ENCODE data around the gene ELK1.
A peak's percentile ranks its signal among the peaks of the same experiment; 100 is the strongest.

Gene ELK1

DNA sequence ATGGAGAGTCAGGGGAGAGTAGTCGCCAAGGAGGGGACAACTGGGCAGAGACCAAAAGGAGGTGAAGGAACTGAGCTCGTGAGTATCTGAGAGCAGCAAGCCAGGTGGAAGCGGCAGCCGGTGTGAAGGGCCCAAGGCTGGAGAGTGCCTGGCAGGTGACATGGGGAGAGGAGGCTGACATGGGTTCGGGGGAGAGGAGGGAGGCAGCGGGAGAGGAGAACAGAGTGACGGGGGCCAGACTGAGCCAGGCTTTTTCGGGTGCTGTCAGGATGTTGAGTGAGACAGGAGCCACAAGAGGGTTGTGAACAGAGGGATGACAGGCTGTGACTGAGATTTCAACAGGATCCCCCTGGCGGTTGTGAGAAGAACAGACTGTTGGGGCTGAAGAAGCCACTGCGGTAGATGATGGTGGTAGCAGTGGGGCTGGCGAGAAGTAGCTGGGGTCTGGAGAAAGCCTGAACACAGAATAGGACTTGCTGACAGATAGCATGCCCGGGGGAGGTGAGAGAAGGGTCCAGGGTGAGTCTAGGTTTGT lies 5.7 kb downstream of the ELK1 start:
- DNase-seq (ENCODE audit: low read depth): no peak

DNA sequence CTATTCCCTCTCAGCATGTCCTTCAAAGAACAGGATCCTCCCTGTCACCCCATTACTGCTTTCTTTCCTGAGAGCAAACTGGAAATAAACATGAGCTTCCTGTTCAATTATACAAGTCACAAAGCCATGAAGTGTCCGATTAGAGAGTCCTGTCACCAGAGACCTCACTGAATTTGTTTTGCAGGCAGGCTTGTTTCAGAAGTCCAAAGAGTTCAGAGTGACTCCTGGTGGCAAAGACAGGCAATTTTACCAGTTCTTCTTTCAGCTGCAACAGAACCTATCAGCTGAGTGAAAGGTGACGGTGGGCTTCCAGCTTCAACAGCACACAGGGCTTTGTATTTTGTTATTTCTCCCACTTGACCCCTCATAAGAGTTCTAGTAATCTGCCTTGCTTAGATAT lies 6.4 kb downstream of the ELK1 start:
- no peak for DNase-seq (ENCODE audit: low read depth)

DNA sequence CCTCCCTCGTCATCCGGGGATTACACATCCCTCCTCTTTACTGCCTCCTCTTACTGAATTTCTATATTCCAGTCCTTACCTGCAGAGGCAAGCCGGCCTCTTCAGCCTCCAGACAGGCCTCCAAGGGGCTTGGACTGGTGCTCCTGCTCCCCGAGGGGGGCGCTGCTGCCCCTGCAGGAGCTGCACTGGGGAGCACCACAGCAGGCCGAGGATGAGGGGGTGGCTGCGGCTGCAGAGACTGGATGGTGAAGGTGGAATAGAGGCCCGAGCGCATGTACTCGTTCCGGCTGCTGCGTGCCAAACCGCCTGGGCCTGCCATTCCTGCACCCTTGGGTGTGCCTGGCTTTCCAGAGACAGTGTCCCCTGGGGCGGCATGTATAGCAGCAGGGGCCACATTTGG lies 11.5 kb downstream of the ELK1 start:
- DNase-seq (ENCODE audit: low read depth): no peak

DNA sequence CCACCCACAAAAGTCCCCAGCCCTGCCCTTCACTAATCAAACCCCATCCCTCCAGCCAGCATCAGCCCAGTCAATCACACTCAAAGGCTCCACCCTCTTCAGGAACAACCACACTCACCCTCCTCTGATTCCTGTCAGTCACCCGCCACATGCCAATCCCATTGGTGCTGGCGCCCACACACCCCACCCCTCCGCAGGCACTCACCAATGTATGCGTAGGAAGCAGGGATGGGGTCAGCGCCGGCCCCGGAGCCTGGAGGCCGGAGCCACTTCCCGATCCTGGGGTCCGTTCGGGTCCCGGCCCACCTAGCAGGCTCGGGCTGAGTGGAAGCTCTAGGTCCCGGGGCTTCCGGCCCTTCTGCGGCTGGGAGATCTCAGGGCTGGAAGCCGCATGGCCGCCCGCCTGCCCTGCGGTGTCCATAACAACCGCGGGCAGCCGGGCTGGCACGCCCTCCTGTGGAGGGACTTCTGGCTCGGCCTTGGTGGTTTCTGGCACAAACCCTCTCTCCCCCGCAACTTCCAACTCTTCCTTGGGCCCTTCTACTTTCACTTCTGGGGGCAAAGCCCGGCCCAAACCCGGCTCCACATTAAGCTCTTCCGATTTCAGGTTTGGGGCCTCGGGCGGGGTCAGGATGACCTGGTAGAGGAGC lies 12.7 kb downstream of the ELK1 start:
- DNase-seq (ENCODE audit: low read depth): no peak

DNA sequence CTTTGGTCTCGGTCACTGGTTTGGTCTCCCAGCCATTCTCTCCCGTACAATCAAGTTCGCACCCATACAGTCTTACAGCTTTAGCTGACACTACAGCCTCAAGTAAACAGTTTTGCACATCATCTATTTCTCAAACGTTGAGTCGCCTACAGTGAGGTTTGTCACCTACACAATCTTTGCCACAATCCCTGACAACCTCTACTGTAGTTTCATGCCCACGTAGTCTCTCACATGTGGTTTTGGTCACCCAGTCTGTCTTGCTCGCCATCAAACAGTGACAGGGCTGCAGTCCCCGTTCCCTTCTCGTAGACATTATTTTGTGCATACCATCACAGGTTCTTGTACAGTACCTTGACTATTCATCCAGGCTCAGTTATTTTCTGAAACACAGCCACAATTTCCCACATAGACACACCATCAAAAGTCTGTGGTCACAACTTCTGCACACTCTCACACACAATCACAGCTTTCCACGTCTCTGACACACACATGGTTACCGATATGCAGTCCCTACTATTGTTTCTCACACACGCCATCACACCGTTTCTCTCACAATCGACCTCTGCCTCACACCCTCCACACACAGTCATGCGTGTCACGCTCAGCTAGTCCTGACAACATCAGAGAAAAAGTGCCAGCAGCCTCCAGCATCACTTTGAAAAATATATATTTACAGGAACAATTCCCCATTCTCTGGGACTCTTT lies 15.3 kb downstream of the ELK1 start:
- DNase-seq (ENCODE audit: low read depth): no peak

DNA sequence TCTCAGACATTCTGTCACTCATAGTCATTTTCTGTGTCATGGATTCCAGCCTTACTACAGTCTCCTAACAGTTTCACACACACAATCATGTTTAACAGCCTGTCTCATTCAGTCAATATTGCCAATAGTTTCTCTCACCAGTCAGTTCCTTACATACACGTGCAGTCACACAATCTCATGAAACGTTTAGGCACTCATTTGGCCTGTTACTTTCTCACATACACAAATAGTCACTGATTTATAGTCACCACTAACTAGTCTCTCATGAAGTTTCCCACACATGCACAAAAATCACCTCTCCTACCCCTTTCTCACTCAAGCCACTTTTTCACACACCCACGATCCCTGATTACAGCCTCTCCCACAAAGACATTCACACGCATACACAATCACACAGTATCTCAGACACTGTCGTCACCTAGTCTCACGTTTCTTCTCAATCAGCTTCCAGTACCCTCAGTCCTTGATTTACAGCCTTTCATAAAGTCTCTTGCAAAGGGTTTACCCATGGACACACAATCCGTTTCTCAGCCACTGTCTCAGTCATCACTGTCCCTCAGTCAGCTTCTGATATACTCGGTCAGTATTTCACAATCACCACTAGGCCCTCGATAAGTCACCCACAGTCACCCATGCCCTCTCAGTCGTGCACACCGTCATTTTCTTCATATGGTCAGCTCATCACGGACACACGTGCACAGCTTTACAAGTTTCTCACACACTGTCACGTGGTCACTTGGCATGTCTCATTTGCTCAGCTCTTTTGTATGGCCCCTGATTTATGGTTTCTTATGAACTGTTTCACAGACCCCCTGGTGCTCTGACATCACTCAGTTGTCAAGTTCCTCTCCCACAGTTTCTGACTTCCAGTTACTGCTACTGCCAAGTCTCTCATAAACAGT lies 16.4 kb downstream of the ELK1 start:
- no peak for DNase-seq (ENCODE audit: low read depth)

DNA sequence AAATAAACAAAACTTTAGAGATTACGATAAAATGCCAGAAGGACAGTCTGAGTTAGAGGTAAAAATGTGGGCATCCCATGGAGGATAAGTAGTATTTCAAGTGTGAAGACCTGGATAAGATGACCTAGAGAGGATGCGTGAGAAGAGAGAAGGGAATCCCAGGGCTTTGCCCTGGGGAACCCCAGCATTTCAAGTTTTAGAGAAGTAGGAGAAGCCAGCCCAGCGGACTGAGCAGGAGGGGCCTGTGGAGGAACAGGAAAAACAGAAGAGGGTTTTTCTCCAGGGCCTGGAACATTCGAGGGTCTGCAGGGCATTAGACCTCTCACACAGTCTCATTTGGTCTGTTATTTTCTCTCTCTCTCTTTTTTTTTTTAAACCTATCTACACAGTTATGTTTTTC lies 17.7 kb downstream of the ELK1 start:
- DNase-seq (ENCODE audit: low read depth): no peak

DNA sequence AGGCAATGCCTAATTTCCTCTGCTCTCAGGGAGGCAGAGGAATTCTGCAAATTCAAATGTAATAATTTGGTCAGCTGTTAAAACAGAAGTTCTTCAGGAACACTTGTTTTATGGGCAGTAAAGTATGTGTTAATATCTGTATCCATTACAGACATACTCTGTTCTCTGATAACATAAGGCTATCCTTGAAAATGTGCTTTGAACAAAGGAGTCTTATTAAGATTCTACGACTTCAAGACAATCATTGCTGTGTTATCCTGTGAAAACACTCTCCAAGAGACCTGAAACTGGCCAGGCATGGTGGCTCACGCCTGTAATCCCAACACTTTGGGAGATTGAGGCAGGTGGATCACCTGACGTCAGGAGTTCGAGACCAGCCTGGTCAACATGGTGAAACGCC lies 18.7 kb downstream of the ELK1 start:
- no peak for DNase-seq (ENCODE audit: low read depth)

DNA sequence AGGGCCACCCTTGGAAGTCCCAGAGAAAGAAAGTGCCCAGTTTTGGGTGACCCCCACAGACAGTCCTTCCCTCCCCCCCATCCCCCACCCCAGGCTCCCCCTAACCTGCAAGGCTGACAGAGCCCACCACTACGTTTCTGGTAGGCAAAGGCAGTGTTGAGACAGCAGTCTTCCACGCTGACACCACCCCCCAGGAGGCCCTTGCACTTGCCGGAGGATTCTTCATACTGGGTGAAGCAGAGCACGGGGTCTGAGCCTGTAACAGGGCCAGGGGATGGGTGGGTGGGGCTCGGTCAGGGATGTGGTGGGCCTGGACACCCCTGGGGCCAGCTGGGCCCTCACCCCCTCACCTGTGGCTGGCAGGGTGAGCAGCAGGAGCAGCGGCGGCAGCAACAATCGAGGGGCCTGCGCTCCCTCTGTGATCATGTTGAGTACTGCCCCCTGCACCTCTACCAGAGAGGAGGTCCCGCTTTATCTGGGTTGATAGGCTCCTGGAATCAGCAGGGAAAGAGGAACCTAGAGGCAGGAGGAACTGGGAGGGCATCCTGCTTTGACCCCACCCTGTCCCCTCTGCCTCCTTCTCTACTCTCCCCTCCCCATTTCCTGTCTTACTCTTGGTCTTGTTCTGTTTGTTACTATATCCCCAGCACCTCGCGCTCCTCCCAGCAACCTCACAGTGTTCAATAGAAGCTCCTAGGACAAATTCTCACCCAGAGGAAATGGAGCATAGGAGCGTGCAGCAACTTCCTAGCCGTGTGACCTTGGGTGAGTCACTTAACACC lies 20.8 kb downstream of the ELK1 start, which contains the start of gene CFP:
TSS of gene CFP (minus strand) at position 512 of the 782 bp plus-strand sequence. CDS start at position 426, 86 bp downstream.
- no peak for DNase-seq (ENCODE audit: low read depth)

DNA sequence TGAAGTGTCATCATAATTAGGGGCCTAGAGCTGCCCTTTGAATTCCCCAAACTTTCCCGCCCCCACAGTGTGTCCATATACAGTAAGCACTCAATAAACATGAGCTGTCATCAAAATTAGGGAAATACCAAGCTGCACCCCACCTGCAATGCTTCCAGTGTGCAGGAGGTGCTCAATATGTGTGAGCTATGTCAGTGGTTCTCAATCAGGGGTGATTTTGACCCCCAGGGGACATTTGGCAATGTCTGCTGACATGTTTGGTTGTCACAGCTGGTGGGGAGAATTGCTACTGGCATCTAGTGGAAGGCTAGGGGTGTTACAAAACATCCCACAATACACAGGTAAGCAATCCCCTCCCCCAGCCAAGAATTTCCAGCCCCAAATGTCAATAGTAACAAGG lies 21.4 kb downstream of the ELK1 start:
- no peak for DNase-seq (ENCODE audit: low read depth)

DNA sequence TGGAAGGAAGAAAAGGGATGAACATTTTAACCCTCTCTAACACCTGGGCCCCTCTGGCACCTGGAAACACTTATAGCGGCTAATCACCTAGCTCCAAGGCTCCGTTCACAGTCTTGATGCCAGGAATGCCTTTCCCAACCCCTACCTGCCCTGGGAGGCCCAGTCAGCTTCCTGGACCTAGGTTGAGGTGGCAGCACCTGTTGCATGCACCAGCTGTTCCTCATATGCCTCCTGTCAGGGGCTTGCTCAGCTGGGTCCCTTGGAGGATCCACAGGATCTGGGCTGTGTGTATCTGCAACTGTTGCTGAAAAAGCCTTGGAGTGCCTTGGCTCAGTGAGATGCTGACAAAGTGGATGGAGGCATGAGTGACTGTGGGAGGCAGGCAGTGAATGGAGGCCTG lies 25.0 kb downstream of the ELK1 start:
- no peak for DNase-seq (ENCODE audit: low read depth)

DNA sequence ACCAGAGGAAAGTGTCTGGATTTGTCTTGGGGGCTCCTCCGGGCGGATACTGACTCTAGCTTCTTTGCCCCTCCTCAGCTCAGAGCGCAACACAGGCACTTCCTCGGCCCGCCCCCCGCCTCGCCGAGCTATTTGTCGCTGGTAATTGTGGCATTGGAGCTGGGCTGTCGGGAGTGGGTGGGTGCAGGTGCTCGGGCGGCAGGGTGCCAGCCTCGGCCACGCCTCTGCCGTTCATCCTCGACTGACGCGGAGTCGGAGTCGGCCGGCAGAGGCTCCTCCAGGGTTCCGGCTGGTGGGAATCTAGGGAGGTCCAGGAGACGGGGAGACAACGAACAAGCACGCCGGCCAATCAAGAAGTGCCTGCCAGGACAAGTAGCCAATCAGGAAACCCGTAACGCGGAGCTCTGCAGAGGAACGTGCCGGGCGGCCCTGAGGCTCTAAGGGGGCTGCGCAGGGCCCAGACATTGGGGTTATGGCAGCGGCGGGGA lies 26.8 kb downstream of the ELK1 start:
- DNase-seq (ENCODE audit: low read depth): no peak

DNA sequence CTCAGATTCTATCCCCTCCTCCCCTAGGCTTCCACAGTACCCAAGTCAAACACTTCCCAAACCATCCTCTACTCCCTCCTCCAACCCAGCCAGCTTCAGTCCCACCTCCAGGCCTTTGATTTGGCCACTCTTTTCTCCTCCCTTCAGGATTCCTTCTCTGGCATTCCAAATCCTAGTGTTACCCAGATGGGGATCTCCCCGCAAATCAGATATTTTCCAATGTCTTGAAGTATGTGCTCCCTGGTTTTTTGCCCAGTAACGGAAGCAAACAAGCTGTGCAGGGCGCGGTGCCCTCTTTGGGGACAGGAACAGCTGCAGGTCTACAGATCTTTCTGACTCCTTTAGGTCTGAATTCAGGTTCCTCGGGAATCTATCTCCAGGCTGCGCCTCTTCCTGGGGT lies 28.5 kb downstream of the ELK1 start:
- DNase-seq (ENCODE audit: low read depth): no peak

DNA sequence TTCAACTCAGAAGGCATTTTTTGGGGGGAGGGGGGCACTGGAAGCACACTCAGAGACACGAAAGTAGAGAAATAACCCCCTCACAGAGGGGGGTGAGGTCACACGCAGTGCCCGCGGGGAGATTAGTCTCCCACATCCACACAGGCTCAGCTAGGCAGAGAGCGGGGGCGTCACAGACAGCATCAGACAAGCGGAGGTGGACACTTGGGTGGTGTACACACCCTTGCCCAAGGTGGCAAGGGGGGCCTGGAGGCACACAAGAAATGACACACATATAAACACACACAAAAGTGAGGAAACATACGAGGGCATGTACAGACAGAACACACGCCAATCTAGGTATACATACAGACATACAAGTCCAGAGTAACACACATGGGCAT lies 30.1 kb downstream of the ELK1 start:
- DNase-seq (ENCODE audit: low read depth): no peak

DNA sequence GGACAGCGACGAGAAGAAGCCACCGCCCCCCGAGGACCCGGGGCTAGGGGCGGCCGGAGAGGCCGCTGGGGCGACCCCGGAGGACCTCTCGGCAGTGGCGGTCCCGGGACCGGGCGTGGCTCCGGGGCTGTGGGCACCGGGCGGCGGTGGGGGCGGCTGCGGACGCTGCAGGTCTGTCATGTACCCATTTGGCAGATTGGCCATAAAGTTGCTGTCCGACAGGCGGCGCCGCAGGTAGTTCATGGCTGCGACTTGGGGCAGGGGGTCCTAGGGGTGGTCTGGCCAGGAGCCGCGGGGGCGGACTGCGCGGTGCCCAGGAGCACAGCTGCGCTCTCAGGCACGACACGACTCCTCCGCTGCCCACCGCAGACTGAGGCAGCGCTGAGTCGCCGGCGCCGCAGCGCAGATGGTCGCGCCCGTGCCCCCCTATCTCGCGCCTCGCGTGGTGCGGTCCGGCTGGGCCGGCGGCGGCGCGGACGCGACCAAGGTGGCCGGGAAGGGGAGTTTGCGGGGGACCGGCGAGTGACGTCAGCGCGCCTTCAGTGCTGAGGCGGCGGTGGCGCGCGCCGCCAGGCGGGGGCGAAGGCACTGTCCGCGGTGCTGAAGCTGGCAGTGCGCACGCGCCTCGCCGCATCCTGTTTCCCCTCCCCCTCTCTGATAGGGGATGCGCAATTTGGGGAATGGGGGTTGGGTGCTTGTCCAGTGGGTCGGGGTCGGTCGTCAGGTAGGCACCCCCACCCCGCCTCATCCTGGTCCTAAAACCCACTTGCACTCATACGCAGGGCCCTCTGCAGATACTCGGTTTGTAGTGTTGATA lies 30.7 kb downstream of the ELK1 start, which contains the start of gene SYN1:
TSS of gene SYN1 (minus strand) at position 372 of the 817 bp plus-strand sequence. CDS start at position 243, 129 bp downstream.
- peak; percentile 6 for DNase-seq (ENCODE audit: low read depth)

DNA sequence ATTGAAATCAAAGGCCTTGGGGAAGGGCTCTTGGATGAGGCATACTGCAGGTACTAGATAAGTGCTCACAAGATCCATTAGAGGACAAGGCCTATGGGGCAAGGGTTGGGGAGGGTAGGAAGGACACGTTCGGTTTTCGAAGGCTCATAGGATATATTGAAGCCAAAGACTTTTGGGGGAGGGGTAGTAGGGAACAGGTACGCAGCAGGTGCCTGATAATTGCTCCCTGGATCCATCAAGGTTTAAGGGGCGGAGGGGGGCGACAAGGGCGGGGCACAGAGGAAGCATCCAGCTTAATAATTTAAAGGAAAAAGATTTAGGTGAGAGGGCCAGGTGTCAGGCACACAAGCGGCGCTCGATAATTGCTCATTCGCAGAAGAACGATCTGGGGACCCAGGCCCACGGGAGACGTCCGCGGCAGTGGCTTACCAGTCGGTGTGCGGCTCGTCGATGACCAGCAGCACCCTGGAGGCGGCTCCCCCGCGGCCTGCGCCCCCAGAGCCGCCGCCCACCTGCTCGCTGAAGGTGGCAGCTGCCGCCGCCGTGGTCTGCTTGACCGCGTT lies 31.4 kb downstream of the ELK1 start:
- no peak for DNase-seq (ENCODE audit: low read depth)

DNA sequence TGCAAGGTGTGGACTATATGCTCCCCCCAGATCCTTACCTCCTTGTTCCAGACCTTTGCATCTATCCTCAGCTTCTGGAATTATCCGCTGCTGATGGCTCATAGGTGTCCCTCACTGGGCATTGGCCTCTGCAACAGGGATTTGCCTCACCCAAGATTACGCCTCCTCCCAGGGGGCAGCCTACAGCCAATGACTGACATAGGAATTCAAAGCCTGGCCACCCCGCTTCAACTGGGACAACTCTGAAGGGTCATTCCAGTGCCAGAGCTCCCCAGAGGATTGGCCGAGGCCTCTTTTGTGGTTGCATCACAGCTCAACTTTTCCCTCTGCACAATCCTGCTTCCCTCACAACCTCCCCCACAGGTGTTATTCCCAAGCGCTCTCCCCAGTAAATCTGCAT lies 35.7 kb downstream of the ELK1 start:
- no peak for DNase-seq (ENCODE audit: low read depth)

DNA sequence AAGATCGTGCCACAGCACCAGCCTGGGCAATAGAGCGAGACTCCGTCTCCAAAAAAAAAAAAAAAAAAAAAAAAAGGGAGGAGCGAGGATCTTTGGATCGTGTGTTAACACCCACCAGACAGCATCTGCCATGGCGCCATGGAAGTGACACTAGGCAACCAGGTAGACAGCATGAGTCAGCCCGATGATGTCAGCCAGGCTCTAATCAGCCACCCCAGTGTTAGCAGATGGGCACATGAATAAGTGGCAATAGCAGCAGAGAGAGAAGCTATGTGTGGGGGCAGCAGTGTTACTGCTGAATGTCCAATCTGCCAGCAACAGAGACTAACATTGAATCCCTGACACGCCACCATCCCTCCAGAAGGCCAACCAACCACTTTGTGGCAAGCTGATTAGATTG lies 37.3 kb downstream of the ELK1 start:
- no peak for DNase-seq (ENCODE audit: low read depth)

DNA sequence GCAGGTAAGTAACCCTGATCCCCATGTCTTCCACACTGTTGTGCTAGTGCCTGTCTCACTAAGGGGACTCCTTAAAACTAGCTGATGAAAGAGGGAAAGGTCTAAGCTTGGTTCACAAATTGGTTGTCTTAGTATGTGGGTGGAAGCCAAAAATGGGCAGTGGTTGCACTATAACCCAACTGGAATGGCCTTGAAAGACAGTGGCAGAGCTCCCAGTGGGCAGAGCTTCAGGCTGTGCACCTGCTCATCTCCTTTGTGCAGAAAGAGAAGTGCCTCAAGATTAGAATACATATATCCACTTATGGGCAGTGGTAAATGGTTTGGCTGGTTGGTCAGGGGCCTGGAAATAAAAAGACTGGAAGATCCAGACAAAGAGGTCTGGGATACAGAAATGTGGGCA lies 37.9 kb downstream of the ELK1 start:
- no peak for DNase-seq (ENCODE audit: low read depth)

DNA sequence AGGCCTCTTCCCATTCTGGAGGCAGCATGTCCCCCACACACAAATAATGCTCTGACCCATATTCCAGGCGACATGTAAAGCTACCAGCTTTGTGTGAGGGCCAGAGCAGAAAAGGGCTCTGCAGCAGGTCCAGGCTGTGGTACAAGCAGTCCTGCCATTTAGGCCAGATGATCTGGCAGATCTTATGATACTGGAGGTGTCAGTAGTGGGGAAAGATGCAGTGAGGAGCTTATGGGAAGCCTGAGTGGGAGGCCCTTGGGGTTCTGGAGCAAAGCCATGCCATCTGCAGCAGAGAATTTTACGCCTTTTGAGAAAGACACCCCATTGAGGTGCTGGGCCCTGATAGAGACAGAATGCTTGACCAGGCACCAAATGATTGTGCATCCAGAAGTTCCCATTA lies 38.4 kb downstream of the ELK1 start:
- no peak for DNase-seq (ENCODE audit: low read depth)
